SK-N-MC (cell line): ENCODE data around the gene MAP3K2.
A peak's percentile ranks its signal among the peaks of the same experiment; 100 is the strongest.
"Not testable (repeated sequence)": the region's sequence is repeated elsewhere in the genome, so short reads cannot be mapped to it uniquely, and the experiment has no call there.

Experiments used
- DNase-seq: peaks from one replicate; pipeline ENCODE4 v3.0.0-alpha.2; 2011; ENCODE audit warnings: low read depth, low spot score
- H3K27ac ChIP-seq: fragments of 200-600 bp; sonication (generic); 2 replicates; pipeline ENCODE4 v1.5.1; 2016; ENCODE audit warnings: mixed run types
- H3K36me3 ChIP-seq: fragments of 200-600 bp; sonication (generic); 2 replicates; pipeline ENCODE4 v1.6.1; 2017; ENCODE audit warnings: antibody characterized with exemption, low read length, mixed read lengths; ENCODE audit not compliant: insufficient read depth
- H3K4me3 ChIP-seq: fragments of 200-600 bp; sonication (generic); 2 replicates; pipeline ENCODE4 v1.5.1; 2016
- H3K9ac ChIP-seq: fragments of 200-600 bp; sonication (generic); 2 replicates; pipeline ENCODE4 v1.8.0; 2017; ENCODE audit warnings: mixed run types, mixed read lengths; ENCODE audit not compliant: insufficient read length
- H3K9me3 ChIP-seq: fragments of 200-600 bp; sonication (generic); 2 replicates; pipeline ENCODE4 v1.6.1; 2017; ENCODE audit warnings: low read depth, mild to moderate bottlenecking, antibody characterized with exemption, low read length, moderate library complexity, mixed read lengths
- EZH2 ChIP-seq: fragments of 200-600 bp; sonication (generic); IDR thresholded peaks from one replicate; pipeline ENCODE4 v1.6.1; 2017; ENCODE audit warnings: antibody characterized with exemption
- FOXP2 ChIP-seq: optimal IDR thresholded peaks from 2 replicates; pipeline ENCODE3; 2011; ENCODE audit warnings: mild to moderate bottlenecking, moderate library complexity; ENCODE audit not compliant: insufficient read depth; ENCODE audit errors: extremely low read length, control extremely low read depth
- POLR2AphosphoS5 ChIP-seq: IDR thresholded peaks from 2 replicates; pipeline ENCODE4 v1.6.1; 2012; ENCODE audit warnings: mild to moderate bottlenecking, low read depth, low read length, borderline replicate concordance

Gene MAP3K2

GRCh38 chr2:127410871-127411652, 23.3 kb upstream of the MAP3K2 start:
- H3K27ac ChIP-seq: peak overlapping the region; percentile 97
- H3K36me3 ChIP-seq: no peaks in the 10 kb centered on the region; the same call in 1 of the 2 replicates
- DNase-seq: no peak
- peak overlapping the region; percentile 65 for H3K4me3 ChIP-seq
- peak overlapping the region; percentile 62 for H3K9ac ChIP-seq
- peaks cover 10% of the 10 kb centered on the region; the same call in 1 of the 2 replicates for H3K9me3 ChIP-seq
- TF ChIP-seq EZH2 (no peak), FOXP2 (no peak)

- DNase-seq, H3K9me3 ChIP-seq: not testable (repeated sequence)
- H3K27ac ChIP-seq: peak overlapping the region; percentile 97
Measured at GRCh38 chr2:127409716-127410115, 21.9 kb upstream of the MAP3K2 start.

GRCh38 chr2:127408807-127409099, 21.0 kb upstream of the MAP3K2 start:
- TF ChIP-seq EZH2 (no peak), POLR2AphosphoS5 (no peak), FOXP2 (no peak)
- DNase-seq: no peak
- H3K9me3 ChIP-seq: peaks cover 10% of the 10 kb centered on the region; the same call in 1 of the 2 replicates
- H3K27ac ChIP-seq: peak overlapping the region; percentile 77
- H3K9ac ChIP-seq: peak overlapping the region; percentile 57
- H3K36me3 ChIP-seq: no peaks in the 10 kb centered on the region; the same call in 1 of the 2 replicates
- H3K4me3 ChIP-seq: no peak overlapping the region

More at GRCh38 chr2:127409716-127410115, 21.9 kb upstream of the MAP3K2 start:
- not testable (repeated sequence) for H3K36me3 ChIP-seq, H3K9ac ChIP-seq, H3K4me3 ChIP-seq

GRCh38 chr2:127408004-127408806, 20.4 kb upstream of the MAP3K2 start:
- Histone ChIP-seq H3K4me3 (peak overlapping the region; percentile 55), H3K9me3 (peaks cover 8% of the 10 kb centered on the region; the same call in 1 of the 2 replicates), H3K36me3 (no peaks in the 10 kb centered on the region; the same call in 1 of the 2 replicates), H3K9ac (peak overlapping the region; percentile 57), H3K27ac (peak overlapping the region; percentile 77)
- no peak for DNase-seq
- no peak for TF ChIP-seq EZH2
- peak; percentile 55 for TF ChIP-seq POLR2AphosphoS5
- peak; percentile 12 for TF ChIP-seq FOXP2

GRCh38 chr2:127407661-127408003, 19.9 kb upstream of the MAP3K2 start:
- Histone ChIP-seq H3K36me3 (no peaks in the 10 kb centered on the region), H3K27ac (peak overlapping the region; percentile 64), H3K9me3 (peaks cover 3% of the 10 kb centered on the region; the same call in 1 of the 2 replicates), H3K4me3 (peak overlapping the region; percentile 10; the same call in 1 of the 2 replicates), H3K9ac (no peak overlapping the region)
- TF ChIP-seq FOXP2: no peak
- TF ChIP-seq EZH2: no peak
- no peak for DNase-seq

GRCh38 chr2:127407091-127407490, 19.3 kb upstream of the MAP3K2 start:
- H3K4me3 ChIP-seq: no peak overlapping the region
- H3K9me3 ChIP-seq: no peaks in the 10 kb centered on the region; the same call in 1 of the 2 replicates
- H3K27ac ChIP-seq: peak overlapping the region; percentile 64
- TF ChIP-seq POLR2AphosphoS5 (no peak), EZH2 (no peak), FOXP2 (no peak)
- no peaks in the 10 kb centered on the region for H3K36me3 ChIP-seq
- no peak for DNase-seq
- no peak overlapping the region for H3K9ac ChIP-seq

- H3K9ac ChIP-seq: no peak overlapping the region
- no peak for DNase-seq
- H3K27ac ChIP-seq: peak overlapping the region; percentile 23; the same call in 1 of the 2 replicates
- no peak overlapping the region for H3K4me3 ChIP-seq
- H3K36me3 ChIP-seq: no peaks in the 10 kb centered on the region
- no peak for TF ChIP-seq FOXP2
- TF ChIP-seq EZH2: no peak
- TF ChIP-seq POLR2AphosphoS5: no peak
- no peaks in the 10 kb centered on the region for H3K9me3 ChIP-seq
Measured at GRCh38 chr2:127406454-127406853, 18.7 kb upstream of the MAP3K2 start.

- no peak for DNase-seq
- TF ChIP-seq FOXP2 (no peak), POLR2AphosphoS5 (no peak), EZH2 (no peak)
Measured at GRCh38 chr2:127405255-127405610, 17.5 kb upstream of the MAP3K2 start.

More at GRCh38 chr2:127405255-127405610, 17.5 kb upstream of the MAP3K2 start:
- Histone ChIP-seq H3K27ac (peak overlapping the region; percentile 67), H3K9me3 (no peaks in the 10 kb centered on the region), H3K36me3 (no peaks in the 10 kb centered on the region), H3K4me3 (no peak overlapping the region), H3K9ac (peak overlapping the region; percentile 41)
